Measurements from ENCODE around the gene OR56A5. TPM values are rescaled to one million over a fixed set of nuclear protein-coding genes. Genes with fewer than 3 reads are reported as not detected.

OR56A5 gene
- total and polyA plus RNA-seq, 2 donors (not counting 1 experiment from before 2014, with no cell fraction given): not detected

- Histone ChIP-seq H3K9me3 (ENCODE audit: control extremely low read depth in 1 of 3, control insufficient read depth in 2 of 3, insufficient read depth in 1 of 3, low read length in 2 of 3) (no peaks in the 10 kb centered on the region), H2AFZ (ENCODE audit: insufficient read depth, low read depth, low read length, poor library complexity, severe bottlenecking) (no peak overlapping the region), H4K20me1 (ENCODE audit: control insufficient read depth, insufficient read depth, low read length, poor library complexity, severe bottlenecking) (no peaks in the 10 kb centered on the region), H3K27ac (ENCODE audit: low read length in 2 of 2) (no peak overlapping the region), H3K4me2 (replicated peaks; ENCODE audit: low read depth, low read length, poor library complexity, severe bottlenecking) (no peak overlapping the region), H3K4me1 (ENCODE audit: control insufficient read depth in 2 of 2, insufficient read depth in 2 of 2, low read length in 2 of 2) (no peaks in the 10 kb centered on the region), H3K4me3 (ENCODE audit: control extremely low read depth in 1 of 5, extremely low read depth in 1 of 5, insufficient read depth in 1 of 5, low read depth in 2 of 5, low read length in 4 of 5) (no peak overlapping the region), H3K27me3 (replicated peaks in 1 of 4; ENCODE audit: control extremely low read depth in 1 of 4, control insufficient read depth in 3 of 4, insufficient read depth in 4 of 4, low read length in 3 of 4) (no peaks in the 10 kb centered on the region), H3K36me3 (replicated peaks in 1 of 2; ENCODE audit: control extremely low read depth in 1 of 2, control insufficient read depth in 1 of 2, extremely low read depth in 1 of 2, insufficient read depth in 2 of 2, low read length in 1 of 2) (no peaks in the 10 kb centered on the region), H3K9ac (ENCODE audit: low read length) (no peak overlapping the region), H3K79me2 (ENCODE audit: control insufficient read depth, insufficient read depth, low read length) (no peaks in the 10 kb centered on the region)
- WGBS (ENCODE audit: insufficient coverage): no CpG with 5 or more reads among the region's 1 CpG
- Mint-ChIP-seq H3K9me3 (ENCODE audit: insufficient read depth) (peaks cover 4% of the 10 kb centered on the region), H3K27me3 (no peaks in the 10 kb centered on the region), H3K4me1 (no peaks in the 10 kb centered on the region), H3K4me3 (no peak overlapping the region), H3K27ac (no peak overlapping the region)
- no peak for TF ChIP-seq EZH2 (IDR thresholded peaks at IDR 0.05; ENCODE audit: borderline replicate concordance, insufficient read depth, low read depth, low read length, poor library complexity, severe bottlenecking)
- no peak for TF ChIP-seq CTCF (IDR thresholded peaks at IDR 0.05)
- no peak for DNase-seq
- intact Hi-C loops (cut with micrococcal nuclease): no loop called here
- ATAC-seq (ENCODE audit: low read depth): no peak
- ChIA-PET CTCF (no interaction called here), POLR2A (no interaction called here)
These were observed 5.2 kb upstream of the OR56A5 start for GRCh38 chr11:5973530-5973929.

GRCh38 chr11:5967708-5968107 lies 586 bp downstream of the OR56A5 start:
- no peak overlapping the region for H3K4me3 Mint-ChIP-seq
- no peaks in the 10 kb centered on the region for H3K4me1 ChIP-seq (ENCODE audit: control insufficient read depth in 2 of 2, insufficient read depth in 2 of 2, low read length in 2 of 2)
- H2AFZ ChIP-seq (ENCODE audit: insufficient read depth, low read depth, low read length, poor library complexity, severe bottlenecking): no peak overlapping the region
- H3K36me3 ChIP-seq (replicated peaks in 1 of 2; ENCODE audit: control extremely low read depth in 1 of 2, control insufficient read depth in 1 of 2, extremely low read depth in 1 of 2, insufficient read depth in 2 of 2, low read length in 1 of 2): no peaks in the 10 kb centered on the region
- CTCF ChIA-PET: no interaction called here
- 89% methylated on average over 3 of the region's 3 CpGs for WGBS (ENCODE audit: insufficient coverage)
- peaks cover 3 to 4% (median 4%) of the 10 kb centered on the region in 3 donors for H3K9me3 ChIP-seq (ENCODE audit: control extremely low read depth in 1 of 3, control insufficient read depth in 2 of 3, insufficient read depth in 1 of 3, low read length in 2 of 3)
- DNase-seq (no peak), ATAC-seq (ENCODE audit: low read depth) (no peak)
- H3K27ac Mint-ChIP-seq: no peak overlapping the region
- no peak overlapping the region for H3K4me3 ChIP-seq (ENCODE audit: control extremely low read depth in 1 of 5, extremely low read depth in 1 of 5, insufficient read depth in 1 of 5, low read depth in 2 of 5, low read length in 4 of 5)
- no peak overlapping the region for H3K27ac ChIP-seq (ENCODE audit: low read length in 2 of 2)
- H4K20me1 ChIP-seq (ENCODE audit: control insufficient read depth, insufficient read depth, low read length, poor library complexity, severe bottlenecking): no peaks in the 10 kb centered on the region
- intact Hi-C loops (cut with micrococcal nuclease): no loop called here
- no peak overlapping the region for H3K4me2 ChIP-seq (replicated peaks; ENCODE audit: low read depth, low read length, poor library complexity, severe bottlenecking)
- POLR2A ChIA-PET: no interaction called here
- TF ChIP-seq EZH2 (IDR thresholded peaks at IDR 0.05; ENCODE audit: borderline replicate concordance, insufficient read depth, low read depth, low read length, poor library complexity, severe bottlenecking) (no peak), CTCF (IDR thresholded peaks at IDR 0.05) (no peak)
- no peaks in the 10 kb centered on the region for H3K27me3 ChIP-seq (replicated peaks in 1 of 4; ENCODE audit: control extremely low read depth in 1 of 4, control insufficient read depth in 3 of 4, insufficient read depth in 4 of 4, low read length in 3 of 4)
- no peaks in the 10 kb centered on the region for H3K4me1 Mint-ChIP-seq
- no peak overlapping the region for H3K9ac ChIP-seq (ENCODE audit: low read length)
- peaks cover 4% of the 10 kb centered on the region for H3K27me3 Mint-ChIP-seq
- H3K9me3 Mint-ChIP-seq (ENCODE audit: insufficient read depth): peaks cover 8% of the 10 kb centered on the region
- no peaks in the 10 kb centered on the region for H3K79me2 ChIP-seq (ENCODE audit: control insufficient read depth, insufficient read depth, low read length)

Measured in B cell (primary cell).